ENCODE results near the gene PKMYT1.

PKMYT1 gene

GRCh38 chr16:2977440-2977839 is 2.8 kb downstream of the PKMYT1 start:
- no peak for FAIRE-seq
- DNase-seq (ENCODE audit: insufficient read length, low spot score) = no peak
- no peak for TF ChIP-seq POLR2A (IDR thresholded peaks at IDR 0.05; ENCODE audit: low read depth, low read length)
- TF ChIP-seq SPI1 (IDR thresholded peaks at IDR 0.05; ENCODE audit: low read depth, low read length) = no peak
- no peak for TF ChIP-seq TAF1 (IDR thresholded peaks at IDR 0.05; ENCODE audit: low read depth, low read length)
- TF ChIP-seq POLR2AphosphoS5 (IDR thresholded peaks at IDR 0.05; ENCODE audit: low read depth, low read length) = no peak
- TF ChIP-seq PAX5 (IDR thresholded peaks at IDR 0.05; ENCODE audit: insufficient read depth, low read length, severe bottlenecking) = no peak
- no peak for TF ChIP-seq POU2F2 (IDR thresholded peaks at IDR 0.05; ENCODE audit: low read depth, low read length)

DNA sequence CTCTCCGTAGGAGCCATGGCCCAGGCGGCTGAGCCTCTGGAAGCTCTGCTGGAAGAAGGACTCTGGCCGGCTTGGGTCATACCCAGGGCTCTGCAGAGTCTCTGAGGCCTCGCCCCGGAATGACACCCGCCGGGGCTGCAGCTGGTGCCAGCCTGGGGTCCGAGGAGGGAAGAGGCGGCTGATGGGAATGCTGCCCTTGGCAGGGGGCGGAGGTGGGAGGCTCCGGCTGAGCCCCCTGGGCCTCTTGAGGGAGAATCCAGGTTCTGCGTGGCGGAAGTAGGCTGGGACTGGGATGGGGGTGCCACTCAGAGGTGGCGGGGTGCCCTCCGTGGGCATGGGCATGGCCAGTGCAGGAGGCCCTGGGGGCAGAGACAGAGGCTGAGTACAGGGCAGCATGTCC is 3.6 kb downstream of the PKMYT1 start:
- TF ChIP-seq TAF1 (IDR thresholded peaks at IDR 0.05; ENCODE audit: low read depth, low read length) (no peak), POU2F2 (IDR thresholded peaks at IDR 0.05; ENCODE audit: low read depth, low read length) (no peak), PAX5 (IDR thresholded peaks at IDR 0.05; ENCODE audit: insufficient read depth, low read length, severe bottlenecking) (no peak), POLR2A (IDR thresholded peaks at IDR 0.05; ENCODE audit: low read depth, low read length) (no peak), SPI1 (IDR thresholded peaks at IDR 0.05; ENCODE audit: low read depth, low read length) (no peak), POLR2AphosphoS5 (IDR thresholded peaks at IDR 0.05; ENCODE audit: low read depth, low read length) (no peak)
- no peak for FAIRE-seq
- DNase-seq (ENCODE audit: insufficient read length, low spot score) = no peak

GRCh38 chr16:2976201-2976600 is 4.0 kb downstream of the PKMYT1 start:
- FAIRE-seq (no peak), DNase-seq (ENCODE audit: insufficient read length, low spot score) (no peak)
- TF ChIP-seq TAF1 (IDR thresholded peaks at IDR 0.05; ENCODE audit: low read depth, low read length) = no peak
- no peak for TF ChIP-seq SPI1 (IDR thresholded peaks at IDR 0.05; ENCODE audit: low read depth, low read length)
- no peak for TF ChIP-seq POLR2AphosphoS5 (IDR thresholded peaks at IDR 0.05; ENCODE audit: low read depth, low read length)
- no peak for TF ChIP-seq PAX5 (IDR thresholded peaks at IDR 0.05; ENCODE audit: insufficient read depth, low read length, severe bottlenecking)
- TF ChIP-seq POLR2A (IDR thresholded peaks at IDR 0.05; ENCODE audit: low read depth, low read length) = no peak
- no peak for TF ChIP-seq POU2F2 (IDR thresholded peaks at IDR 0.05; ENCODE audit: low read depth, low read length)

GRCh38 chr16:2975161-2975795 is 5.0 kb downstream of the PKMYT1 start:
- TF ChIP-seq PAX5 (IDR thresholded peaks at IDR 0.05; ENCODE audit: insufficient read depth, low read length, severe bottlenecking) (no peak), SPI1 (IDR thresholded peaks at IDR 0.05; ENCODE audit: low read depth, low read length) (no peak), TAF1 (IDR thresholded peaks at IDR 0.05; ENCODE audit: low read depth, low read length) (no peak), POLR2AphosphoS5 (IDR thresholded peaks at IDR 0.05; ENCODE audit: low read depth, low read length) (no peak), POLR2A (IDR thresholded peaks at IDR 0.05; ENCODE audit: low read depth, low read length) (no peak), POU2F2 (IDR thresholded peaks at IDR 0.05; ENCODE audit: low read depth, low read length) (no peak)
- DNase-seq (ENCODE audit: insufficient read length, low spot score) = no peak
- no peak for FAIRE-seq

GRCh38 chr16:2974319-2975056 is 5.8 kb downstream of the PKMYT1 start:
- FAIRE-seq (no peak), DNase-seq (ENCODE audit: insufficient read length, low spot score) (no peak)
- no peak for TF ChIP-seq PAX5 (IDR thresholded peaks at IDR 0.05; ENCODE audit: insufficient read depth, low read length, severe bottlenecking)
- no peak for TF ChIP-seq SPI1 (IDR thresholded peaks at IDR 0.05; ENCODE audit: low read depth, low read length)
- TF ChIP-seq POLR2AphosphoS5 (IDR thresholded peaks at IDR 0.05; ENCODE audit: low read depth, low read length) = no peak; the same call in 1 of the 2 replicates
- TF ChIP-seq TAF1 (IDR thresholded peaks at IDR 0.05; ENCODE audit: low read depth, low read length) = no peak
- TF ChIP-seq POU2F2 (IDR thresholded peaks at IDR 0.05; ENCODE audit: low read depth, low read length) = no peak
- TF ChIP-seq POLR2A (IDR thresholded peaks at IDR 0.05; ENCODE audit: low read depth, low read length) = no peak

GRCh38 chr16:2973605-2974318 is 6.5 kb downstream of the PKMYT1 start:
- DNase-seq (ENCODE audit: insufficient read length, low spot score) = no peak
- TF ChIP-seq PAX5 (IDR thresholded peaks at IDR 0.05; ENCODE audit: insufficient read depth, low read length, severe bottlenecking) (no peak), POU2F2 (IDR thresholded peaks at IDR 0.05; ENCODE audit: low read depth, low read length) (no peak), SPI1 (IDR thresholded peaks at IDR 0.05; ENCODE audit: low read depth, low read length) (no peak), POLR2A (IDR thresholded peaks at IDR 0.05; ENCODE audit: low read depth, low read length) (no peak; the same call in 1 of the 2 replicates), POLR2AphosphoS5 (IDR thresholded peaks at IDR 0.05; ENCODE audit: low read depth, low read length) (no peak), TAF1 (IDR thresholded peaks at IDR 0.05; ENCODE audit: low read depth, low read length) (no peak)
- FAIRE-seq = no peak

DNA sequence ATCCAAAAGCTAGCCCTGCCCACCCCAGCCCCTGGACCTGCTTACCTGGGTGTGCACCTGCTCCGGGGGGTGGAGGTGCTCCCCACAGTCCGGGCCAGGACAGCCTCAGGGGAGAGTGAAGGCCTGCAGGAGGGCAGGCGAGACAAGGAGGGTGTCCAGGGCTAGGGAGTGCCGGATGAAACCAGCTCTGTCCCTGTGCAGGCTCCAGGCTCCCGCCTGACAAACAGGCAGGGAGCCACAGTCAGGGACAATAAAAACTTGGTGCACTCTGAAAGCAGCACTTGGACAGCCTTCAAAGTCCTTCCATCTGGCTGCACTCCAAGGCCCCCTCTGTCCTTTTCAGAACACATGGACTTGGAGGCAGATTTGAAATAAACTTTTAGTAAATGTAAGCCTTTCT is 7.2 kb downstream of the PKMYT1 start:
- DNase-seq (ENCODE audit: insufficient read length, low spot score) = no peak
- TF ChIP-seq POLR2A (IDR thresholded peaks at IDR 0.05; ENCODE audit: low read depth, low read length) = no peak
- TF ChIP-seq POU2F2 (IDR thresholded peaks at IDR 0.05; ENCODE audit: low read depth, low read length) = no peak
- no peak for TF ChIP-seq POLR2AphosphoS5 (IDR thresholded peaks at IDR 0.05; ENCODE audit: low read depth, low read length)
- no peak for TF ChIP-seq SPI1 (IDR thresholded peaks at IDR 0.05; ENCODE audit: low read depth, low read length)
- TF ChIP-seq PAX5 (IDR thresholded peaks at IDR 0.05; ENCODE audit: insufficient read depth, low read length, severe bottlenecking) = no peak
- no peak for TF ChIP-seq TAF1 (IDR thresholded peaks at IDR 0.05; ENCODE audit: low read depth, low read length)
- FAIRE-seq = no peak

DNA sequence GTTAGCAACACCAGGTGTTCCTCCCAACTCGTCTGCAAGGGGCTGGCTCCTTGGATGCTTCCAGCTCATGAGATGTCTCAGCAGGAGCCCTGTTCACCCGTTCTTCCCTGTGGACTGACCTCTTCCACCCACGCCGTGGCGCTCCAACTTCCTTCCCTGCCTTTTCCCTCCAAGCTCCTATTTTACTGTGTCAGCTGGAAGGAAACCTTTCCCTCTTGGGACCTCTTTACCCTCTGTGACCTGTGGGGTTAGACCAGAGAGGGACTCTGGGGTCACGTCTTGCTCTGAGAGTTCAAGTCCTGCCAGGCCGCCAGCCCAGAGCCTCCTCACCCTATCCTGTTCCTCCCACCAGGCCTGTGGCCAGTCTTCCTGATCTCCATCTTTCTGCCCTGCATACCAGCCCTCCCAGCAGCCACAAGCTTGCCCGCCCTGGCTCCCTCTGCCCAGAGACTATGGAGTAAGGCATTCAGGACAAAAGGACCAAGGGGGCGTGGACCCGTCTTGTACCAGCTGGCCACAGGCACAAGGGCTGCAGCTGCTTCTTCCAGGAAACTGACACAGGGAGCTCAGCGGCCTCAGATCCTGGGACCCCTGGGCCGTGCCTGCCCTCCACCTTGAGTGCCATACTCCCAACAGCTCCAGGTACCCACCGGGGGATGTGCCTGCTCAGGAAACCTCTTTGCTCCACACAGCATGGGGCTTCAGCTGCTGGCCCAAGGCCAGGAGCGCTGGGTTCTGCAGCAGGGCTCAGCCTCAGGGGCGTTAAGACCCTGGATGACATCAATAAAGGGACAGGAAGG is 8.1 kb downstream of the PKMYT1 start:
- FAIRE-seq = no peak
- no peak for TF ChIP-seq POLR2A (IDR thresholded peaks at IDR 0.05; ENCODE audit: low read depth, low read length)
- 0 out of 2 replicates have a peak, but pooled peaks have one; percentile 6 for TF ChIP-seq POU2F2 (IDR thresholded peaks at IDR 0.05; ENCODE audit: low read depth, low read length)
- TF ChIP-seq POLR2AphosphoS5 (IDR thresholded peaks at IDR 0.05; ENCODE audit: low read depth, low read length) = no peak
- DNase-seq (ENCODE audit: insufficient read length, low spot score) = no peak

Measured in GM12891 (cell line).